ENCODE measurements around the gene PKD2L2. TPM values are rescaled to one million over a fixed set of nuclear protein-coding genes. Genes with fewer than 3 reads are reported as not detected.

The PKD2L2 gene
- polyA plus RNA-seq, 3 donors: 0.08 TPM; not detected in 2

- intact Hi-C loops (cut with micrococcal nuclease): no loop called here
- H3K36me3 ChIP-seq (replicated peaks in 1 of 2; ENCODE audit: control insufficient read depth in 1 of 2, insufficient read depth in 2 of 2, low read length in 2 of 2): no peaks in the 10 kb centered on the region
These were observed 32.7 kb downstream of the PKD2L2 start for GRCh38 chr5:137921931-137922330.

GRCh38 chr5:137923856-137924255 lies 34.6 kb downstream of the PKD2L2 start:
- no peaks in the 10 kb centered on the region for H3K4me1 ChIP-seq (ENCODE audit: control insufficient read depth in 1 of 2, insufficient read depth in 2 of 2, low read length in 2 of 2)
- no peaks in the 10 kb centered on the region for H3K9me3 ChIP-seq (replicated peaks in 1 of 2; ENCODE audit: control insufficient read depth in 1 of 2, insufficient read depth in 1 of 2, low read length in 2 of 2)
- H3K27ac ChIP-seq (ENCODE audit: low read depth in 1 of 2, low read length in 2 of 2): no peak overlapping the region
- H3K9me3 Mint-ChIP-seq: no peaks in the 10 kb centered on the region
- no peak for TF ChIP-seq CTCF (IDR thresholded peaks at IDR 0.05)
- H3K4me2 ChIP-seq (replicated peaks; ENCODE audit: extremely low read depth, low read length, poor library complexity, severe bottlenecking): no peak overlapping the region
- no peak overlapping the region for H3K4me3 Mint-ChIP-seq
- no peak overlapping the region for H3K9ac ChIP-seq (ENCODE audit: insufficient read depth, low read length, poor library complexity, severe bottlenecking)
- H3K36me3 ChIP-seq (replicated peaks in 1 of 2; ENCODE audit: control insufficient read depth in 1 of 2, insufficient read depth in 2 of 2, low read length in 2 of 2): peaks cover 0 to 11% of the 10 kb centered on the region in 2 donors
- WGBS (ENCODE audit: insufficient coverage): 82% methylated on average over 3 of the region's 4 CpGs
- H4K20me1 ChIP-seq (ENCODE audit: insufficient read depth, low read length): no peaks in the 10 kb centered on the region
- no peaks in the 10 kb centered on the region for H3K4me1 Mint-ChIP-seq
- no peak for DNase-seq
- no peak overlapping the region for H3K27ac Mint-ChIP-seq
- no peak overlapping the region for H2AFZ ChIP-seq (ENCODE audit: insufficient read depth, low read depth, low read length, poor library complexity, severe bottlenecking)
- no peaks in the 10 kb centered on the region for H3K27me3 ChIP-seq (ENCODE audit: control insufficient read depth in 2 of 2, insufficient read depth in 2 of 2, low read length in 2 of 2)
- H3K36me3 Mint-ChIP-seq: peaks cover 12 to 14% of the 10 kb centered on the region in 2 donors
- peaks cover 0 to 2% (median 0%) of the 10 kb centered on the region in 3 donors for H3K27me3 Mint-ChIP-seq (ENCODE audit: low read depth in 3 of 3)
- H3K4me3 ChIP-seq (replicated peaks in 1 of 3; ENCODE audit: low read depth in 2 of 3, low read length in 3 of 3): no peak overlapping the region
- intact Hi-C loops (cut with micrococcal nuclease): no loop called here
- no peaks in the 10 kb centered on the region for H3K79me2 ChIP-seq (ENCODE audit: insufficient read depth, low read length)

More at GRCh38 chr5:137921931-137922330, 32.7 kb downstream of the PKD2L2 start:
- no peak overlapping the region for H3K27ac Mint-ChIP-seq
- Histone ChIP-seq H3K27me3 (ENCODE audit: control insufficient read depth in 2 of 2, insufficient read depth in 2 of 2, low read length in 2 of 2) (no peaks in the 10 kb centered on the region), H3K27ac (ENCODE audit: low read depth in 1 of 2, low read length in 2 of 2) (no peak overlapping the region), H2AFZ (ENCODE audit: insufficient read depth, low read depth, low read length, poor library complexity, severe bottlenecking) (no peak overlapping the region), H3K4me3 (replicated peaks in 1 of 3; ENCODE audit: low read depth in 2 of 3, low read length in 3 of 3) (no peak overlapping the region), H3K79me2 (ENCODE audit: insufficient read depth, low read length) (no peaks in the 10 kb centered on the region), H3K4me2 (replicated peaks; ENCODE audit: extremely low read depth, low read length, poor library complexity, severe bottlenecking) (no peak overlapping the region), H3K9ac (ENCODE audit: insufficient read depth, low read length, poor library complexity, severe bottlenecking) (no peak overlapping the region), H4K20me1 (ENCODE audit: insufficient read depth, low read length) (no peaks in the 10 kb centered on the region), H3K9me3 (replicated peaks in 1 of 2; ENCODE audit: control insufficient read depth in 1 of 2, insufficient read depth in 1 of 2, low read length in 2 of 2) (peaks cover 4 to 12% of the 10 kb centered on the region in 2 donors), H3K4me1 (ENCODE audit: control insufficient read depth in 1 of 2, insufficient read depth in 2 of 2, low read length in 2 of 2) (no peaks in the 10 kb centered on the region)
- TF ChIP-seq CTCF (IDR thresholded peaks at IDR 0.05): no peak
- no peak overlapping the region for H3K4me3 Mint-ChIP-seq
- H3K9me3 Mint-ChIP-seq: peaks cover 5 to 14% (median 9%) of the 10 kb centered on the region in 7 donors
- 60% methylated on average over 1 of the region's 3 CpGs for WGBS (ENCODE audit: insufficient coverage)
- H3K4me1 Mint-ChIP-seq: no peaks in the 10 kb centered on the region
- peaks cover 0 to 7% of the 10 kb centered on the region in 2 donors for H3K36me3 Mint-ChIP-seq
- DNase-seq: no peak
- H3K27me3 Mint-ChIP-seq (ENCODE audit: low read depth in 3 of 3): peaks cover 0 to 2% (median 0%) of the 10 kb centered on the region in 3 donors

All from CD14-positive monocyte (primary cell).